ENCODE data around the gene PTPRK. TPM values are rescaled to one million over a fixed set of nuclear protein-coding genes. Genes with fewer than 3 reads are reported as not detected.
"Not testable (repeated sequence)": the region's sequence is repeated elsewhere in the genome, so short reads cannot be mapped to it uniquely, and the experiment has no call there.

The PTPRK gene
- polyA plus RNA-seq, 3 donors, result 3.1 to 18.6 (median 11.3) TPM

DNA sequence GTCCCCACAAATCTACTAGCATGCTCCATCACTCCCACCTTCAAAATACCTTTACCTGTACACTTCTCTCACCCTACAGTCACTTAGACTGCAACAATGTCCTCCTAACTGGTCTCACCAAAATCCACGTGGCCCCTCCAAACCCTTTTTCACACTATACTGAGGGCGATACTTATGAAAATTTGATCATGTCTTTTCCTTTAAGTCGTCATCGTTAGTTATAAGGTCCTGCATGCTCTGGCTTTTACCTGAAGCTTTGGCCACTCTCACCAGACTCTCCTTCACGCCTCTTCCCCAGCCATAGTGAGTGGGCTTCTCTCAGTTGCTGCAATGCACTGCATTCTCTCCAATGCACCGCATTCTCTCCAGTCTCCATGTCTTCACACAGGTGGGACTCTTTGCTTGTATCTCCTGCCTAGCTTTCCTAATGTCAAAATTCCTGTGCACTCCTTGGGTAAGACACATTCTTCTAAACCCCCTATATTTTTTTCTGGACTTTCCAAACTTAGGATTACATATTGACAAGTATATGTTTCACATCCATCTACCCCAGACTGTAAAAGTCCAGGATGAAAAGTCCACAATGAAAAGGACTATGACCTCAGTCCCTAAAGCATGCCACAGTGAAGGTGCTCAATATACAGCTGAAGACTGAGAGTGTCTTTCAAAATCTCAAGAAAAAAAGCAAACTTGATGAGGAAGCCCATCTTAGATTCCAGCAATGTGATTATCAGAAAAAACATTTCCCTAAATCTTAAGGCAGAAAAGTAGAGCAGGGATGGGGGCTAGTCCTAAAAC is 24.7 kb downstream of the PTPRK start:
- H3K27ac ChIP-seq (ENCODE audit: low read depth, low read length), result no peak overlapping the region
- WGBS, 3 donors, result 92 to 93% (median 93%) methylated on average over 6 of the region's 6 CpGs

DNA sequence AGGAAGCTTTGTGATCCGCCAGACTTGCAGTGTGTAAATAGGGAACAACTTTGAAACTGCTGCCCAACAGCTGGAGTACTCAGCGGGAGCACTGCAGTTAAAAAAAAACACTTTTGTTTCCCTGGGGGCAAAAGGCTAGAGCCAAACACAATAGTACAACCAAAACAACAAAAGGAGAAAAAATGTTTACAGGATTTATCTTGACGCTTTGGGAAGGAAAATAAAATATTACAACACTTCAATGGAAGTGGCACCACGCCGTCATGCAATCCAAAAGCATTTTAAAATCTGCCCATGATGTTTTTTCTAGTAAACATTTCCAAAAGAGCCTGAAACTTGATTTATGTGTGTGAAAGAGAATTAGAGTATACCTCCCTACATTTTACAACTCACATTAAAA is 26.0 kb downstream of the PTPRK start:
- no peak overlapping the region for H3K27ac ChIP-seq (ENCODE audit: low read depth, low read length)
- 59 to 77% (median 68%) methylated on average over 5 of the region's 5 CpGs for WGBS, 3 donors

DNA sequence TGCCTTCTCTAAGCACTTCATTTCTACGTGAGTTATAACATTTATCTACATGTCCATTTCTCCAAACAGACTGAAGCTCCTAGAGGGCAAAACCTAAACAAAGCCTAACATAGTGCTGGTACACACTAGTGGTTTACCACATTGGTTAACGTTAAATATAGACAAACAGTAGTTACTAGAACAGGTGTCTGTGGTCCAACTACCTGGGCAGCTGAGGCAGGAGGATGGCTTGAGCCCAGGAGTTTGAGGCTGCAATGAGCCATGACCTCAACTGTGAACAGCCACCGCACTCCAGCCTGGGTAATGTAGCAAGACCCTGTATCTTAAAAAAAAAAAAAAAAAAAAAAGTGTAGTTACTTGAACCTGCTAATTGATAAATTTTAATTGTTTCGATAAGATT is 26.5 kb downstream of the PTPRK start:
- H3K27ac ChIP-seq (ENCODE audit: low read depth, low read length), result no peak overlapping the region
- 81 to 94% (median 90%) methylated on average over 4 of the region's 4 CpGs for WGBS, 3 donors

DNA sequence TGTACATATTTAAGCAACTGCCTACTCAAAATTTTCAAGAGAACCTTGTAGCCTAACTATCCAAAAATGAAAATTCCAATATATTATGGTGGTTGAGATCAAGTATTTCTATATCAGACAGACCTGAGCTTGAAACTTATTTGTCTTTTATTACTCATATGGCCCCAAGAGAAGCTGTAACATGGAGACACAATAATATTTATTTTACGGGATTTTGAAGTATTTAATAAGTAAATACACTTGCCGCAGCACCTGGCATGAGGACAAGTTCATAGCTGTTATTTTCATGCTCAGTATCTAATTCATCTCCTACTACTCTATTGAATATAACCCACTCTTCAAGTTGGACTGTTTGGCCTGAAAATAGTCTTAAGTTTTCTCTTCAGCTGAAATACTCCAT is 28.0 kb downstream of the PTPRK start:
- H3K27ac ChIP-seq (ENCODE audit: low read depth, low read length), result no peak overlapping the region
- 27 to 92% (median 78%) methylated on average over 2 of the region's 2 CpGs for WGBS, 3 donors

- H3K27ac ChIP-seq (ENCODE audit: low read depth, low read length), result peak overlapping the region; percentile 2
- WGBS, 3 donors, result 11 to 30% (median 21%) methylated on average over 8 of the region's 8 CpGs
These were observed 28.7 kb downstream of the PTPRK start for GRCh38 chr6:128491610-128492206.

DNA sequence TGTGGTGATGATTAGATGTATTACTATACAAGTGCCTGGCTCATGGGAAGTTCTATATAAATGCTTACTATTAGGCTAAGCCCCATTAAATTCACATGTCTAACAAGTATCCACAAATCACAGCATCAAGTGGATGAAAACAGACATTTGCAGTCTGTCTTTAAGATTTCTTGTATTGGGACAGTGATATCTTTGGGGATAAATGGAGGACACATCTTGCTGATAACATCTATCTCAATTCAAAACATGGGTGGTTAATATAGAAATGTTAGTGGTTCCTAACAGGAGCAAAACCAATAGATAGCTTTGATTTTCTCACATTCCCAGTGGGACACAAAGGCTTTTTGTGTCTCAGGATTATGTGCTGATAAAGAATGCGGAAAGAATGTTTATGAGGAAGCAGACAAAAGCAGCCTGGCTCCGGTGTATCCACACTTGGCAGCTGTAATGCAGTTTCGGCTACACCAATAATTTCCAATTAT is 29.3 kb downstream of the PTPRK start:
- WGBS, 3 donors, result 18 to 45% (median 42%) methylated on average over 3 of the region's 3 CpGs
- H3K27ac ChIP-seq (ENCODE audit: low read depth, low read length), result no peak overlapping the region

DNA sequence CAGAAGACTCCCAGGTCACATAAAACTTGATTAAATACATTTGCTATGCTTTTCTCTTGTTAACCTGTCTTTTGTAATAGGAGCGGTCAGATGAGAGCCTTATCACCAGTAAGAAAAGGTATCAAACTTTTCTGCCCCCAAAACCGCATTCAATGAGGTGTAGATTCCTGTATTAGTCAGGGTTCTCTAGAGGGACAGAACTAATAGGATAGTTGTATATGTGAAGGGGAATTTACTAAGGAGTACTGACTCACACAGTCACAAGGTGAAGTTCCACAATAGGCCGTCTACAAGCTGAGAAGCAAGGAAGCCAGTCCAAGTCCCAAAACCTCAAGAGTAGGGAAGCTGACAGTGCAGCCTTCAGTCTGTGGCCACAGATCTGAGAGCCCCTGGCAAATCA is 32.7 kb downstream of the PTPRK start:
- no peak overlapping the region for H3K27ac ChIP-seq (ENCODE audit: low read depth, low read length)
- 89 to 96% (median 91%) methylated on average over 3 of the region's 3 CpGs for WGBS, 3 donors

DNA sequence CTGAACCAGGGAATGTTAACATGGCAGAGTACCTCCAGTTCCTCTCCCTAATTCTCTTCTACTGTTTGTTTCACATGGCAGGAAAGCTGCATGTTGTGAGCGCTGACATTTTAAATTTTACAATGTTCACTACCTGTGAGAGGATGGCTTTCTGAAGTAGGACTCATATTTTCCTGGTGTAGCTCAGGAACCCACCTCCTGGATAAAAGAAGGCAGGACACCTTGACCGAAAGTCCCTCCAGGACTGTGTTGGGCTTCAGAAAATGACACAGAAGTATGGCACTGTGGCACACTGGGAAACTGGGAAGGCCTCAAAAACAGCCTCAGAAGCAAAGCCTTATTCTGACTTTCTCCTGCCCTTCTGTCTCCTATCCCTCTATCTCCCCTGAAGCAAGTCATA is 33.3 kb downstream of the PTPRK start:
- WGBS, 3 donors, result 91 to 98% (median 95%) methylated on average over 2 of the region's 2 CpGs
- H3K27ac ChIP-seq (ENCODE audit: low read depth, low read length), result no peak overlapping the region

GRCh38 chr6:128486580-128486979 is 33.8 kb downstream of the PTPRK start:
- WGBS, 3 donors, result 81 to 96% (median 93%) methylated on average over 1 of the region's 1 CpG
- H3K27ac ChIP-seq (ENCODE audit: low read depth, low read length), result not testable (repeated sequence)

DNA sequence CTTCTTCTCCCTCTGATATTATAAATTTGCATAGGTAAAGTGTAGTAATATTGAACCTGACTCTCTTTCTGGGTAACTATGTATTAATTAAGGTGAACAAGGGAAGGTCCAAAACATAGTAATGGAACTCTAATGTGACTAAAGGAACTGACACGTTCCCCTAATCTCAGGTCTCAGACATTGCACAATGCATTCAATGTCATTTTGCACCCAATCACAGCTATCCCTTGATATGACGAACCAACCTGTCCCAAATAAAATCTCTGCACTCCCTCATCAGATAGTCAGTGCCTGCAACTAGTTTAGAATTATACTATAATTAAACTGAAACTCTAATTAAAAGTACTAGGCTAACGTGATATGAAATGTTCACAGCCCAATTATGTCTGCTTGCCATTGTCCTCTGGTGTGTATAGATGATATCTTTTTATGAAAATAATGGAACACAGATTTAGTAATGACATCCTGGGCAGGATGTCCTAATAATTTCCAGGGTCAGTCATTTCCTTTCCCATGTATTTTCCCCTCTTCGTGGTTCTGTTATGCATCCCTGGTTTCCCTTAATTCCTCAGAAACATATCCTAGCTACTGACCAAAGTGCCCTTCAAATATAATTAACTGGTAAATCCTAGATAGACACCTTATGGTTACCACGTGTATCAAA is 36.8 kb downstream of the PTPRK start:
- no peak overlapping the region for H3K27ac ChIP-seq (ENCODE audit: low read depth, low read length)
- 59 to 69% (median 62%) methylated on average over 5 of the region's 5 CpGs for WGBS, 3 donors

DNA sequence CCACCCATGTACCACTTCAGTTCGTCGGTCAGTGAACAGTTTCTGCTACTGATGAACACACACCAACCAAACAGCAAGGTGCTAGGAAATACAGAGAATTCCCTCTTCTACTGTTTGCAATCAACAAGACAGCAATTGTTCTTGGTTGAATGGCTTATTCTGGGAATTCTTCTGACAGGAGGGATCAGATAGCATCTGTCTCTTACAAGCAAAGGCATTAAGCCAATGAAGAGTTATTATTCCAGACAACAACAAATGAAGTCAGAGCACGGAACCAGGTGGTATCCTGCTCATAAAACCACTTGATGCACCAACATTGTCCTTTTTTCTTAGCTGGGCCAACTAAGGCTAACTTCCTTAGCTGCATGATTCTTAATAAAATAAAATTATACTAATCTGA is 37.8 kb downstream of the PTPRK start:
- no peak overlapping the region for H3K27ac ChIP-seq (ENCODE audit: low read depth, low read length)
- WGBS, 3 donors, result 76 to 84% (median 76%) methylated on average over 3 of the region's 3 CpGs

- no peak overlapping the region for H3K27ac ChIP-seq (ENCODE audit: low read depth, low read length)
- WGBS, 3 donors, result 90 to 95% (median 93%) methylated on average over 4 of the region's 4 CpGs
These were observed 40.4 kb downstream of the PTPRK start for GRCh38 chr6:128479991-128480390.

GRCh38 chr6:128479048-128479666 is 41.2 kb downstream of the PTPRK start:
- H3K27ac ChIP-seq (ENCODE audit: low read depth, low read length), result no peak overlapping the region
- 94 to 98% (median 96%) methylated on average over 2 of the region's 2 CpGs for WGBS, 3 donors

- H3K27ac ChIP-seq (ENCODE audit: low read depth, low read length), result no peak overlapping the region
- WGBS, 3 donors, result 51 to 67% (median 60%) methylated on average over 3 of the region's 3 CpGs
These were observed 42.0 kb downstream of the PTPRK start for GRCh38 chr6:128478230-128479047.

- 32 to 94% (median 92%) methylated on average over 1 of the region's 1 CpG for WGBS, 3 donors
- no peak overlapping the region for H3K27ac ChIP-seq (ENCODE audit: low read depth, low read length)
These were observed 45.5 kb downstream of the PTPRK start for GRCh38 chr6:128474933-128475332.

- 93 to 97% (median 96%) methylated on average over 1 of the region's 1 CpG for WGBS, 3 donors
- H3K27ac ChIP-seq (ENCODE audit: low read depth, low read length), result no peak overlapping the region
These were observed 45.9 kb downstream of the PTPRK start for GRCh38 chr6:128474481-128474880.

- no peak overlapping the region for H3K27ac ChIP-seq (ENCODE audit: low read depth, low read length)
- 74 to 93% (median 90%) methylated on average over 4 of the region's 4 CpGs for WGBS, 3 donors
These were observed 48.5 kb downstream of the PTPRK start for GRCh38 chr6:128471907-128472306.

Measured in adipose tissue (tissue), 3 donors.